Adrenal gland (tissue), 12 donors: Measurements from ENCODE around the gene GFM1. TPM values are rescaled to one million over a fixed set of nuclear protein-coding genes. Genes with fewer than 3 reads are reported as not detected.
"Not testable (repeated sequence)": the region's sequence is repeated elsewhere in the genome, so short reads cannot be mapped to it uniquely, and the experiment has no call there.

Experiments
- DNase-seq, 7 donors: peaks; one replicate each; pipeline ENCODE4 v3.0.0-alpha.2; 2019 to 2020
- H3K27ac ChIP-seq, 5 donors: fragments of 200-600 bp; sonication (generic) in 4 of 5; 1 replicate in 3 of 5; 2 replicates in 2 of 5; pipeline versions ENCODE4 v1.5.1 to v1.8.0; 2016 to 2020; ENCODE audit warnings: mild to moderate bottlenecking in 1 of 5
- H3K27me3 ChIP-seq: fragments of 200-600 bp; 2 replicates; pipeline ENCODE4 v1.8.0; 2021
- H3K36me3 ChIP-seq, 2 donors: fragments of 200-600 bp; replicated peaks in 1 of 2; 1 replicate in 1 of 2; 2 replicates in 1 of 2; pipeline versions ENCODE4 v1.5.1 to v1.8.0; 2018 to 2022
- H3K4me1 ChIP-seq, 2 donors: fragments of 200-600 bp; replicated peaks in 1 of 2; 1 replicate in 1 of 2; 2 replicates in 1 of 2; pipeline versions ENCODE4 v1.5.1 to v1.8.0; 2018 to 2021
- H3K4me3 ChIP-seq, 4 donors: fragments of 200-600 bp; sonication (generic) in 3 of 4; one replicate each; pipeline ENCODE4 v1.5.1; 2016 to 2018
- H3K9me3 ChIP-seq, 3 donors: fragments of 200-600 bp; sonication (generic) in 1 of 3; replicated peaks in 1 of 3; 1 replicate in 2 of 3; 2 replicates in 1 of 3; pipeline versions ENCODE4 v1.5.1 to v1.8.0; 2016 to 2021
- CTCF ChIP-seq, 6 experiments: fragments of 450-650 bp in 4 of 6; fragments of 200-600 bp in 2 of 6; sonication (generic) in 1 of 6; IDR thresholded peaks; 1 replicate in 5 of 6; 2 replicates in 1 of 6; pipeline versions ENCODE4 v1.5.1 to v1.8.0; 2016 to 2021; ENCODE audit warnings: antibody characterized with exemption in 6 of 6, mild to moderate bottlenecking in 2 of 6, moderate library complexity in 1 of 6
- POLR2A ChIP-seq, 2 donors: fragments of 450-650 bp; IDR thresholded peaks; one replicate each; pipeline ENCODE4 v1.6.1; 2017; ENCODE audit warnings: antibody characterized with exemption in 2 of 2, mild to moderate bottlenecking in 2 of 2, moderate library complexity in 1 of 2
- WGBS, 4 donors: extraction: QIAGEN DNeasy Blood & Tissue Kit in 2 of 4; methylation state at CpG; one replicate each; pipeline versions ENCODE4 v1.1.5 to v1.1.7; 2013 to 2017; 5-methylcytosine and 5-hydroxymethylcytosine counted together
- intact Hi-C, 2 donors: fragments of 100-400 bp; cut with DNase I; formaldehyde crosslinking; loops; one replicate each; pipeline versions ENCODE4 v1.14.1 to v1.15.0; 2022 to 2023
- polyA plus RNA-seq, 3 donors: library from polyadenylated mRNA; stranded (reverse); fragments of 200-250 nt in 2 of 3; fragments of 350-450 nt in 1 of 3; fragmentation: Illumina TruSeq in 1 of 3; extraction: RNeasy Lipid Tissue Mini Kit (QIAGEN cat#74804) in 1 of 3; gene quantifications; one replicate each; pipeline ENCODE4 v1.2.3, GENCODE V29; 2013 to 2014
- total RNA-seq, 9 donors: library from RNA; depleted of rRNA in 4 of 9; stranded (reverse); fragments of >200 nt in 4 of 9; fragments of 120-200 nt in 1 of 9; fragmentation: NEBNext Ultra II Directional in 1 of 9; extraction: Animal tissue kit (Norgen Biotek cat#: 25700) in 1 of 9; gene quantifications; one replicate each; pipeline versions ENCODE4 v1.1.0 to v1.2.4, GENCODE V29; 2013 to 2023
- donor health status: healthy with polysubstance abuse.
- donor health status: Bipolar disorder and iron deficiency.
- donor health status: DM: yes; HTN: yes; CAD: no.
- donor health status: DM: no; HTN: no; CAD: no.
- donor health status: DM: no; HTN: no; CAD: no.
- donor health status: DM: yes; HTN: yes; CAD: no.

GFM1 gene
- total and polyA plus RNA-seq, 12 donors, result 7.3 to 112 (median 56.3) TPM

- Histone ChIP-seq H3K36me3 (peaks cover 0 to 10% of the 10 kb centered on the region in 2 donors), H3K27ac (no peak overlapping the region), H3K4me1 (no peaks in the 10 kb centered on the region), H3K4me3 (no peak overlapping the region), H3K27me3 (no peaks in the 10 kb centered on the region), H3K9me3 (no peaks in the 10 kb centered on the region)
- intact Hi-C loops, result no loop called here
- no peak for TF ChIP-seq POLR2A (IDR thresholded peaks at IDR 0.05)
- TF ChIP-seq CTCF (IDR thresholded peaks at IDR 0.05), result no peak
- no peak for DNase-seq
- WGBS, 4 donors, result 85 to 95% (median 91%) methylated on average over 2 of the region's 2 CpGs
Measured at GRCh38 chr3:158680861-158681260, 36.5 kb downstream of the GFM1 start.

- 93 to 97% (median 94%) methylated on average over 5 of the region's 5 CpGs for WGBS, 4 donors
- intact Hi-C loops, result no loop called here
- H3K36me3 ChIP-seq, result peaks cover 0 to 10% of the 10 kb centered on the region in 2 donors
Measured at GRCh38 chr3:158683230-158683962, 39.1 kb downstream of the GFM1 start.

GRCh38 chr3:158685159-158685558 is 40.8 kb downstream of the GFM1 start:
- Histone ChIP-seq H3K4me3 (no peak overlapping the region), H3K9me3 (no peaks in the 10 kb centered on the region), H3K27me3 (no peaks in the 10 kb centered on the region), H3K36me3 (peaks cover 0 to 10% of the 10 kb centered on the region in 2 donors), H3K27ac (no peak overlapping the region), H3K4me1 (no peaks in the 10 kb centered on the region)
- intact Hi-C loops, result no loop called here
- DNase-seq, result no peak
- TF ChIP-seq CTCF (IDR thresholded peaks at IDR 0.05) (no peak), POLR2A (IDR thresholded peaks at IDR 0.05) (no peak)
- WGBS, 4 donors, result 86 to 98% (median 91%) methylated on average over 2 of the region's 2 CpGs

More at GRCh38 chr3:158683230-158683962, 39.1 kb downstream of the GFM1 start:
- Histone ChIP-seq H3K4me1 (no peaks in the 10 kb centered on the region), H3K9me3 (no peaks in the 10 kb centered on the region), H3K4me3 (no peak overlapping the region), H3K27me3 (no peaks in the 10 kb centered on the region), H3K27ac (no peak overlapping the region)
- DNase-seq, result no peak
- TF ChIP-seq POLR2A (IDR thresholded peaks at IDR 0.05), result no peak
- TF ChIP-seq CTCF (IDR thresholded peaks at IDR 0.05), result no peak

- H3K36me3 ChIP-seq, H3K4me1 ChIP-seq, H3K4me3 ChIP-seq, DNase-seq, H3K27me3 ChIP-seq, H3K9me3 ChIP-seq, intact Hi-C loops, H3K27ac ChIP-seq: not testable (repeated sequence)
- 34 to 97% (median 89%) methylated on average over 3 of the region's 3 CpGs for WGBS, 4 donors
Measured at GRCh38 chr3:158693866-158694456, 49.6 kb downstream of the GFM1 start.
